HG02840 (cell line): Measurements from ENCODE around the gene MVB12B.

Experiments used
- ATAC-seq: cut with Tn5 transposase; IDR thresholded peaks from one replicate; pipeline ENCODE4 v1.9.1; 2021; ENCODE audit warnings: mild to moderate bottlenecking, moderate library complexity, moderate number of reproducible peaks; ENCODE audit not compliant: unreplicated experiment, low FRiP score

The MVB12B gene

GRCh38 chr9:126482361-126483044, 155.9 kb downstream of the MVB12B start:
- no peak for ATAC-seq

- no peak for ATAC-seq
Observed at GRCh38 chr9:126483468-126484073, 156.9 kb downstream of the MVB12B start.

GRCh38 chr9:126485662-126486061, 159.0 kb downstream of the MVB12B start:
- no peak for ATAC-seq

DNA sequence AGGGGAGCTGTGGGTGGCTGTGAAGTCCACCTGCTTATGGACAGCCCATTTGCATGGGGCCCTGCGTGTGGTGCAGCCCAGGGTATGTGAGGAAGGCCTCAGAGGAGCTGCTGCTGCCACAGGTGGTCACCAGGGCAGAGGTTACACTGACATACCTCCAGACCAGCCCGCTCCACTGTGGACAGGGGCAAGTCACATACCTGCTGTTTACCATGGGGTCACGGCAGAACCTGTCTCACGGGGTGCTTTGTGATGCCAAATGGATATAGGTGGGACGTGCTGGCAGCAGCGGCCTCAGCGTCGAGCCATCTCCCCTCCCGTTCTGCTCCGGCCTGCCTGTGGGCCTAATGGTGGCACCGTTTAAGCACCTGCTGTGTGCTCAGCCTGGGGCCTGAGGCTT, 159.6 kb downstream of the MVB12B start:
- no peak for ATAC-seq

- ATAC-seq = no peak
Observed at GRCh38 chr9:126487856-126488255, 161.2 kb downstream of the MVB12B start.

DNA sequence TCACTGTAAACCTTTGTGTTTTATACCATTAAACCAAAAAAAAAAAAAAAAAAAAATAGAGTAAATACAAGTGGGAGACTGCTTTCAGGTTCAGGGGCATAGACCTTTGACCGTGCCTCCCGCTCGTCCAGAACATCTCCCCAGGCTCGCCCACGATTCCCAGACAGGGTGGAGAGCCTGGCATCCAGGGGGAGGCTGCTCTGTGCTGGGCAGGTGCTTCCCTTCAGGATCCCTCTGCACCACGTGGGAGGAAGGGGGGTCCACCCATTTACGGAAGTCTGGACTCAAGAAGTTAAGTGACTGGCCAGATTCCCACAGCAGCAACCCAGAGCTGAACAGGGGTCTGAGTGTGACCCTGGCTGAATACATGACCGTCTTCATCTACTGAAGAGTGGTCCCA, 161.7 kb downstream of the MVB12B start:
- no peak for ATAC-seq

GRCh38 chr9:126488881-126489404, 162.3 kb downstream of the MVB12B start:
- no peak for ATAC-seq

- no peak for ATAC-seq
Observed at GRCh38 chr9:126489581-126490213, 163.1 kb downstream of the MVB12B start.

- no peak for ATAC-seq
Observed at GRCh38 chr9:126490214-126490631, 163.6 kb downstream of the MVB12B start.

DNA sequence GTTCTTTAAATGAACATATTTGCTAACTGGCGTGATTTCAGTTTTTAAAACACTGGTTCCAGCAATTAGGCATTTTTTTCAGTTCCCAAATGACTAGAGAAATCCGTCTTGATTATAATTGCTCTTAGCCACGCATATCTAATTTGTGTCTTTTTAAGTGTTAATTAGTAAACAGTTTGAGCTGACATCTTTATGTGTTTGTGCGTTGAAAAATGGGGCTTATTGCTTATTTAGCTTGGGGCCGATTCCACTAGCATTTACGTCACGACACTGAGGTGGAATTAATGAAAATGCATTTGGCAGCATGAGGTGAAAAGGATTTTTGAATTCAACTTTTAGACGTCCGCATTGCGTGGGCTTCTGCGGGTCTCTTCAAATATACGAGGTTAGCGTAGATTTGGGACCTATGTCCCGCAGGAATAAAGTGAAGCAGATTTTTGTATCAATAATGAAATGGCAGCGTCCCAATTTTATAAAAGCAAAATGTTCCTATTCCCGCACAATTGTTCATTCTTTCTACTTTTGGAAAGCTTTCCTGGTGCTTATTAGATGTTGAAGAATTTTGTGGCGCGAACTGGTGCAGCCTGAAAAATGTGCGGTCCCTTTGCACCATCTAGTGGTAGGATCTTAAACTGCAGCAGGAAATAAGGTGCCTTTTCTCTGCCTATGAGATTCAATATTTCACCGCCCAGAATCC, 164.4 kb downstream of the MVB12B start:
- ATAC-seq = no peak

GRCh38 chr9:126491568-126491879, 164.9 kb downstream of the MVB12B start:
- ATAC-seq = no peak

DNA sequence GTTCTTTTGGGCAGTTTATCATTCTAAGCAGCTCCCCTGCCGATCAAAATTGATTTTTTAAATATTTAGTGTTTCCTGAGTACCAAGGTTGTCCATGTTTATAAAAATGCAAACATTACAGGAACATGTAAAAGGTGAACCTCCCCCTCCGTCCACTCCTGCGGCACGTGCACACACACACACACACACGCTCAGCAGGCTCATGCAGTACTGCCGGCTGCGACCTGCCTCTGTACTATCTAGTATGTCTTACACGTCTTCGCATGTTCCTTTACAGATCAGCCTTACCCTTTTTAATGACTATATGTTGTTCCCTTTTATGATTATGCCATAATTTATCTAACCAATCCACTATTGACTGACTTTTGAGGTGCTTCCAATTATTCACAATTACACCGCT, 165.3 kb downstream of the MVB12B start:
- ATAC-seq = no peak

DNA sequence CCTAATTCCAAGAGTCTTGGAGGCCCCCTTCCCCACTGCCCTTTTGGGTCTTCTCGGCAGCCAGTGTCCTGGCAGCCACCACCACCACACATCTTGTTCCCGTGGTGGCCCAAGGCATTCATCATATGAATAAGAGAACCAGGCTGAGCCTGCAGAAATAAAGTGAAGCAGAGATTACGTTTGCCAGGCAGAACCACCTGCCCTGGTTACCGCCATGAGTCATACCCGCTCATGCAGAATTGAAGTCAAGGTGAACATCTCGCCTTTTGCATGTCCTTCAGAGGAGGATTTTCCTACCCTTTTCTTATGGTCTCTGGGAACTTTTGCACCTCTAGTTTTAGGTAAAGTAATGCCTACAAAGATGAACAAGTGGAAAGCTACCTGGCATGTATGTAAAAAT, 167.6 kb downstream of the MVB12B start:
- no peak for ATAC-seq

DNA sequence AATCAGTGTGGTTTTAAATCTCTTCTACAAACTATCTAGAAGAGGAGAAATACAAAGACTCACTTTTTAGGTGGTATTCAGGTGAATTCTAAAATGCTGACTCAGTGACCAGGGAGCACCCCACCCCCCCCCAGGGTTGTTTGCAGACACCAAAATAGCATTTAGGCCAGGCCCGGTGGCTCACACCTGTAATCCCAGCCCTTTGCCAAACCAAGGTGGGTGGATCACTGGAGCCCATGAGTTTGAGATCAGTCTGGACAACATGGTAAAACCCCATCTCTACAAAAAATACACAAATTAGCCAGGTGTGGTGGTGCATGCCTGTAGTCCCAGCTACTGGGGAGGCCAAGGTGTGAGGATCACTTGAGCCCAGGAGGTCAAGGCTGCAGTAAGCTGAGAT, 168.1 kb downstream of the MVB12B start:
- no peak for ATAC-seq

DNA sequence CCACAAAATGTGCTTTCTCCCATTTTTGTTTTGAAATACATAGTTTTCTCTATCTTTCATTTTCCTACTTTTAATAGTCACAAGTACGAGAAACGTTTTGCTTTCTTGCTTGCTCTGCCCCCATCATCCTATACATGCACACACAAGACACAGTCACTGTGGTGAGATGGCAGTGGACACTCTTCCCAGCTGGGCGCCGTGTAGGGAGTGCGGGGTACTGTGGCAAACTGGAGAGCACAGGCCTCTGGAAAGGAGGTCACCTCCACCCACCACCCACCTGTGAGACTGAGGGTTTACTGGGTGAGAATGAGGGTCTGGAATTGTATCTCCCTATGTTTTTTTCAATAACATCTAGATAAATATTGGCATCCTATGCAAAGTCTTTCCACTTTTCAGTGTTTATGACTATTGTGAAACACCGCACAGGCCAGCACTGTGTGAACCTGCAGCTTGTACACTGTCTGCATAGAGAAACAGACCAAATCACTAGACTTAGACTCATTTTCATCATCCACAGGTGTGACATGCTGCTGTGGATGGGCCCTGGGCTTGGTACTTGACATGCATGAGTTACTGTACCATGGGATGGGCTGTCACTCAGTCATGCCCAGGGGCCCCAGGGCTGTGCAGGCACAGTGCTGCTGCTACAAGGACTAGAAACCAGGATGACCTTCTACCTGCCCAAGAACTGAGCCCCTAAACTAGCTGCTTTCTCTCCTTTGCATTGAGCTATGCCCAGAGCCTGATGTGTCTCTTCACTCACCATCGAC, 169.0 kb downstream of the MVB12B start:
- no peak for ATAC-seq

GRCh38 chr9:126496181-126496576, 169.6 kb downstream of the MVB12B start:
- no peak for ATAC-seq

- no peak for ATAC-seq
Observed at GRCh38 chr9:126496781-126497659, 170.4 kb downstream of the MVB12B start.

- no peak for ATAC-seq
Observed at GRCh38 chr9:126497660-126498275, 171.1 kb downstream of the MVB12B start.

DNA sequence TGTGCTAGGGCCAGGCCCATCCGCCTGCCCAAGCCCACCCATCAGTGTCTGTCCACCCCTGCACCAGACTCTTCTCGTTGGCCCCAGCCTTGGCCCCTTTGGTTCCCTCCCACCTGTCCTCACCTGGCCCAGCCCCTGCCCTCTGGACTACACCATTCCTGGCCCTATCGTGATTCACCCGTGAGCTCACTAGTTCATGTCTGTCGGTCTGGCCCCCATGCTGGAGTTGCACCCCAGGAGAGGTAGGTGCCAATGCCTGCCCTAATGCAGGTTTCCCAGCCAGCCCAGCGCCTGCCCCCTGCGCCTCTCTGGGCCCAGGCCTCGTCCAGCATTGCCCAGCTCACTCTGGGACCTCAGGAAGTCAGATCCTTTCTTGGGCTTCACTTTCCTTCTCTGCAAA, 171.7 kb downstream of the MVB12B start:
- no peak for ATAC-seq
